ENCODE data around the gene PSD2. TPM values are rescaled to one million over a fixed set of nuclear protein-coding genes. Genes with fewer than 3 reads are reported as not detected.

The PSD2 gene
- total RNA-seq, 1 donor from 2014 or later: not detected

DNA sequence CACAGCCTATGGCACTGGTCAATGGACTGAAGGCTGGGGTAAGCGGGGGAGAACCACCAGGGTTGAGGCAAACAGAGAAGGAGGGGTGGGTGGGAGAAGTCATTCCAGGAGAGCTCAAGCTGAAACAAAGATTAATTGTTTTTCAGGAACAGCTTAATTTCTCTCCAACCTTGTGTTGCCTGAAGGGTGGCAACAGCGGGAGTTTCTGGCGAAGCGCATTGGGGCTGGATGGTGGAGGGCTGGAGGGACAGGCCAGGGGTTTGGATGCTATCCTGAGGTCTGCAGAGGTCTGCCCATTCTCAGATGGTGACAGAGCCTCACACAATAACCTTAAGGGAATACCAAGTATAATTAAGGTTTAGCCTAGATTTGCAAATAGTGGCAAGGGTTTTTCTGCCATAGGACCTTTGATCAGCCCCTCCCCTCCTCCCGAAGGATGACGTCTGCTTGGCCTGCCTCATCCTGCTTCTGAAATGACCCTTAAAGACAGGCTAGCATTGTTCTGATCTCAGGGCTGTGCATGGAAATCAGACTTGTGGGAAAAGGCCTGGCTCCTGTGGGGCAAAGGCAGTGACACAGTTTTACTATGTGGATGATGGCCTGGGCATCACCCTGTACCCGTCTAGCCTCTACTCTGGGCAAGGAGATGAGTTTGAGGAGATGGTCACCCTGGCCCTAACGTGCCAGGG is 32.7 kb downstream of the PSD2 start:
- TF ChIP-seq, protein P1, sequence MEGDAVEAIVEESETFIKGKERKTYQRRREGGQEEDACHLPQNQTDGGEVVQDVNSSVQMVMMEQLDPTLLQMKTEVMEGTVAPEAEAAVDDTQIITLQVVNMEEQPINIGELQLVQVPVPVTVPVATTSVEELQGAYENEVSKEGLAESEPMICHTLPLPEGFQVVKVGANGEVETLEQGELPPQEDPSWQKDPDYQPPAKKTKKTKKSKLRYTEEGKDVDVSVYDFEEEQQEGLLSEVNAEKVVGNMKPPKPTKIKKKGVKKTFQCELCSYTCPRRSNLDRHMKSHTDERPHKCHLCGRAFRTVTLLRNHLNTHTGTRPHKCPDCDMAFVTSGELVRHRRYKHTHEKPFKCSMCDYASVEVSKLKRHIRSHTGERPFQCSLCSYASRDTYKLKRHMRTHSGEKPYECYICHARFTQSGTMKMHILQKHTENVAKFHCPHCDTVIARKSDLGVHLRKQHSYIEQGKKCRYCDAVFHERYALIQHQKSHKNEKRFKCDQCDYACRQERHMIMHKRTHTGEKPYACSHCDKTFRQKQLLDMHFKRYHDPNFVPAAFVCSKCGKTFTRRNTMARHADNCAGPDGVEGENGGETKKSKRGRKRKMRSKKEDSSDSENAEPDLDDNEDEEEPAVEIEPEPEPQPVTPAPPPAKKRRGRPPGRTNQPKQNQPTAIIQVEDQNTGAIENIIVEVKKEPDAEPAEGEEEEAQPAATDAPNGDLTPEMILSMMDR (IDR thresholded peaks at IDR 0.05): no peak
- Histone ChIP-seq H3K4me3 (no peak overlapping the region), H3K9me3 (no peaks in the 10 kb centered on the region), H3K4me1 (no peaks in the 10 kb centered on the region), H3K36me3 (no peaks in the 10 kb centered on the region), H3K27ac (no peak overlapping the region), H3K27me3 (no peaks in the 10 kb centered on the region)
- ATAC-seq (no peak), DNase-seq (peak; percentile 28)
- intact Hi-C loops (cut with DNase I): no loop called here

DNA sequence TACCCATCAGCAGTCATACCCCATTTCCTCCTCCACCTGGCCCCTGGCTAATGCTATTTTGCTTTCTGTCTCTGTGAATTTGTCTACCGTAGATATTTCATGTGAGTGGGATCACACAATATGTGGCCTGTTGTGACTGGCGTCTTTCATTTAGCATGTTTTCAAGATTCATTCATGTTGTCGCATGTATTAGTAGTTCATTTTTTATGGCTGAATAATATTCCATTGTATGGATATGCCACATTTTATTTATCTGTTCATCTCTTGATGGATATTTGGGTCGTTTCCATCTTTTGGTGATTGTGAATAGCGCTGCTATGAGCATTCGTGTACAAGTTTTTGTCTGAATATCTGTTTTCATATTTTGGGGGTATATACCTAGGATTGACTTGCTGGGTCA is 33.9 kb downstream of the PSD2 start:
- DNase-seq (no peak), ATAC-seq (no peak)
- TF ChIP-seq, protein P1 (IDR thresholded peaks at IDR 0.05): no peak
- intact Hi-C loops (cut with DNase I): no loop called here
- Histone ChIP-seq H3K27ac (no peak overlapping the region), H3K4me3 (no peak overlapping the region), H3K27me3 (no peaks in the 10 kb centered on the region), H3K9me3 (no peaks in the 10 kb centered on the region), H3K36me3 (no peaks in the 10 kb centered on the region), H3K4me1 (no peaks in the 10 kb centered on the region)

DNA sequence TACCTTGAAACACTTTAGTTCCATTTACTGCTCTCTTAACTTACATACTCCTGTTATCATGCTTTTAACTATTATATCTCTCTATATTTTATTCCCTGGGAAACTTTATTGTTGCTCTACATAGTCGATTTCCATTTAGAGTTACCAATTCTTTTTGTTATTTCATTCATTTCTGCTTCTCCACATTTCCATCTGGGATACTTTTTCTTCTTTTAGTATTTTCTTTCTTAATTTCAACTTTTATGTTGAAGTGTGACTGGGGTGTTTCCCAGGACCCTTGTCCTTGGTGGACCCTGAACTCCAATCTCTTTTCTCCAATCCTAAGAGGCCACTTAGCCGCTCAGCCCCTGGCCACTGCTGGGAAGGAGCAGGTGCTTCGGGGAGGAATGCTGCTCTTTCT is 36.0 kb downstream of the PSD2 start:
- ATAC-seq (no peak), DNase-seq (no peak)
- no peaks in the 10 kb centered on the region for H3K27me3 ChIP-seq
- TF ChIP-seq, protein P1 (IDR thresholded peaks at IDR 0.05): no peak
- no peaks in the 10 kb centered on the region for H3K36me3 ChIP-seq
- no peak overlapping the region for H3K27ac ChIP-seq
- intact Hi-C loops (cut with DNase I): no loop called here
- H3K4me3 ChIP-seq: no peak overlapping the region
- no peaks in the 10 kb centered on the region for H3K4me1 ChIP-seq
- H3K9me3 ChIP-seq: no peaks in the 10 kb centered on the region

DNA sequence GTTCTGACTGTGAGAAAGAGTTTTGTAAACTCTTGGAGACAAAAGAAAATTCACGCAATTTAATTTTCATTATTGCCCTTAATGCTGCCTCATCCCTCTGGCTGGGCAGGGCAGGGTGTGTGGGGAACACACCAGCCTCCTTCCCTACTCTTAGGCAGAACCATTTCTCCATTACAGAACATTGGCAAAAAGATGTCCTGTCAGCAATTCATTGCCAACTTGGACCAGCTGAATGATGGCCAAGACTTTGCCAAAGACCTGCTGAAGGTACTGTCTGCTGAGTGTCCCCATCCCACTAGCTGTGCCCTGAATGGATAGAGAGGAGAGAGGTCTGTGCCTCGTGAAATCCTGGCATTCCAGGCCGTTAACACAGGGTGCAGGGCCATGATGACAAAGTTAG is 37.9 kb downstream of the PSD2 start:
- intact Hi-C loops (cut with DNase I): no loop called here
- no peaks in the 10 kb centered on the region for H3K36me3 ChIP-seq
- no peak overlapping the region for H3K4me3 ChIP-seq
- H3K9me3 ChIP-seq: no peaks in the 10 kb centered on the region
- TF ChIP-seq, protein P1 (IDR thresholded peaks at IDR 0.05): no peak
- no peaks in the 10 kb centered on the region for H3K27me3 ChIP-seq
- ATAC-seq (no peak), DNase-seq (peak; percentile 5)
- no peak overlapping the region for H3K27ac ChIP-seq
- H3K4me1 ChIP-seq: no peaks in the 10 kb centered on the region

DNA sequence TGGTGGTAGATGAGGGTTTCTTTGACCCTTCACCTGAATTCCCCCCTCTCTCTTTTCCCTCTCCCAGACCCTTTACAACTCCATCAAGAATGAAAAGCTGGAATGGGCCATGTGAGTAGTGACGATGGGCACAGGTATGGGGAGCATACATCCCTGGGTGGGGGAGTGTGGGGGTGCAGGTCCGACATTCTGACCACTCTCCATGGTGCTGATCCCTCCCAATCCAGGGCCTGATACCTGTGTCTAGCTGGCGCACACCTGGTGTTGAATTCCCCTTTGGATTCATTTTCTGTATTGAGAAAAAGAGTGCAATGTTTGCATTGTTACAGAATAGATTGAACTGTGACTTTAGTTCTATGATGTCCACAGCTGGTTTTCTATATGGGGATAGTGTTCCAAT is 40.0 kb downstream of the PSD2 start:
- H3K4me1 ChIP-seq: no peaks in the 10 kb centered on the region
- no peaks in the 10 kb centered on the region for H3K27me3 ChIP-seq
- intact Hi-C loops (cut with DNase I): no loop called here
- DNase-seq: peak; percentile 9
- H3K9me3 ChIP-seq: no peaks in the 10 kb centered on the region
- H3K36me3 ChIP-seq: no peaks in the 10 kb centered on the region
- H3K27ac ChIP-seq: no peak overlapping the region
- TF ChIP-seq, protein P1 (IDR thresholded peaks at IDR 0.05): no peak
- ATAC-seq: no peak
- H3K4me3 ChIP-seq: no peak overlapping the region
